Mesenchymal stem cell (in vitro differentiated cells and primary cell): ENCODE data around the gene SEMA4F.

Experiments
- DNase-seq: peaks from one replicate; pipeline ENCODE4 v3.0.0-alpha.2; 2013
- H2AFZ ChIP-seq: one replicate; pipeline ENCODE4 v1.6.1; 2013; ENCODE audit warnings: low read depth, mild to moderate bottlenecking, control low read depth, inconsistent platforms, low read length, moderate library complexity
- H2AK5ac ChIP-seq: 2 replicates; pipeline ENCODE4 v1.6.1; 2013; ENCODE audit warnings: low read length, moderate library complexity, mild to moderate bottlenecking, inconsistent platforms; ENCODE audit not compliant: severe bottlenecking
- H2BK120ac ChIP-seq: one replicate; pipeline ENCODE4 v1.6.1; 2013; ENCODE audit warnings: low read depth, mild to moderate bottlenecking, inconsistent platforms, low read length, moderate library complexity
- H2BK12ac ChIP-seq, 2 experiments: one replicate each; pipeline ENCODE4 v1.6.1; 2013; ENCODE audit warnings: inconsistent platforms in 2 of 2, low read length in 2 of 2, mild to moderate bottlenecking in 2 of 2, moderate library complexity in 2 of 2, control low read depth in 1 of 2
- H2BK15ac ChIP-seq: one replicate; pipeline ENCODE4 v1.6.1; 2013; ENCODE audit warnings: mild to moderate bottlenecking, low read depth, inconsistent platforms; ENCODE audit not compliant: poor library complexity, severe bottlenecking
- H2BK5ac ChIP-seq: 2 replicates; pipeline ENCODE4 v1.6.1; 2013; ENCODE audit warnings: low read depth, mild to moderate bottlenecking, low read length, control low read depth, inconsistent platforms; ENCODE audit not compliant: poor library complexity, severe bottlenecking
- H3K14ac ChIP-seq, 2 experiments: one replicate each; pipeline ENCODE4 v1.6.1; 2013; ENCODE audit warnings: inconsistent platforms in 2 of 2, low read length in 2 of 2, control low read depth in 1 of 2, mild to moderate bottlenecking in 1 of 2, moderate library complexity in 1 of 2
- H3K18ac ChIP-seq, 2 experiments: one replicate each; pipeline ENCODE4 v1.6.1; 2013; ENCODE audit warnings: inconsistent platforms in 2 of 2, low read length in 2 of 2, control low read depth in 1 of 2, low read depth in 1 of 2, mild to moderate bottlenecking in 1 of 2
- H3K23ac ChIP-seq, 2 experiments: one replicate each; pipeline ENCODE4 v1.6.1; 2013; ENCODE audit warnings: inconsistent platforms in 2 of 2, low read length in 2 of 2, mild to moderate bottlenecking in 2 of 2, moderate library complexity in 2 of 2, control low read depth in 1 of 2
- H3K27ac ChIP-seq: 2 replicates; pipeline ENCODE4 v1.5.1; 2013; ENCODE audit warnings: mild to moderate bottlenecking, moderate library complexity, low read length, control low read depth, inconsistent platforms; ENCODE audit not compliant: poor library complexity, severe bottlenecking
- H3K27me3 ChIP-seq, 2 experiments: 2 replicates each; pipeline versions ENCODE4 v1.6.1 to v1.7.0; 2013; ENCODE audit warnings: low read length in 2 of 2, mild to moderate bottlenecking in 2 of 2, moderate library complexity in 2 of 2, control low read depth in 1 of 2, inconsistent platforms in 1 of 2; ENCODE audit not compliant: control insufficient read depth in 1 of 2, insufficient read depth in 1 of 2
- H3K36me3 ChIP-seq, 2 experiments: 2 replicates each; pipeline versions ENCODE4 v1.6.1 to v1.7.0; 2013; ENCODE audit warnings: low read length in 2 of 2, control low read depth in 1 of 2, inconsistent platforms in 1 of 2, low read depth in 1 of 2, mild to moderate bottlenecking in 1 of 2; ENCODE audit not compliant: insufficient read depth in 2 of 2, control insufficient read depth in 1 of 2
- H3K4ac ChIP-seq, 2 experiments: one replicate each; pipeline ENCODE4 v1.6.1; 2013; ENCODE audit warnings: inconsistent platforms in 2 of 2, low read length in 2 of 2, mild to moderate bottlenecking in 2 of 2, moderate library complexity in 2 of 2, control low read depth in 1 of 2, low read depth in 1 of 2
- H3K4me1 ChIP-seq: 2 replicates; pipeline ENCODE4 v1.6.1; 2013; ENCODE audit warnings: low read depth, low read length, control low read depth; ENCODE audit not compliant: control insufficient read depth, insufficient read depth
- H3K4me2 ChIP-seq: 2 replicates; pipeline ENCODE4 v1.6.1; 2013; ENCODE audit warnings: low read length, mild to moderate bottlenecking, inconsistent platforms; ENCODE audit not compliant: poor library complexity, severe bottlenecking
- H3K4me3 ChIP-seq, 2 experiments: 2 replicates each; pipeline versions ENCODE4 v1.5.1 to v1.7.0; 2013; ENCODE audit warnings: low read length in 2 of 2, mild to moderate bottlenecking in 2 of 2, control low read depth in 1 of 2, low read depth in 1 of 2; ENCODE audit not compliant: insufficient read depth in 1 of 2
- H3K79me1 ChIP-seq: replicated peaks from 2 replicates; pipeline ENCODE4 v1.6.1; 2013; ENCODE audit warnings: mild to moderate bottlenecking, control low read depth, low read length, inconsistent platforms; ENCODE audit not compliant: poor library complexity, severe bottlenecking
- H3K9ac ChIP-seq: 2 replicates; pipeline ENCODE4 v1.7.0; 2013; ENCODE audit warnings: mild to moderate bottlenecking, low read length, moderate library complexity
- H3K9me3 ChIP-seq: 2 replicates; pipeline ENCODE4 v1.7.0; 2013; ENCODE audit warnings: mild to moderate bottlenecking, low read length; ENCODE audit not compliant: control insufficient read depth
- H4K8ac ChIP-seq: one replicate; pipeline ENCODE4 v1.6.1; 2013; ENCODE audit warnings: inconsistent platforms, mild to moderate bottlenecking, low read length, moderate library complexity
- H4K91ac ChIP-seq: one replicate; pipeline ENCODE4 v1.6.1; 2013; ENCODE audit warnings: mild to moderate bottlenecking, low read length, inconsistent platforms
- WGBS: methylation state at CpG from one replicate; pipeline ENCODE4 v1.1.7; 2013; ENCODE audit warnings: mixed read lengths; 5-methylcytosine and 5-hydroxymethylcytosine counted together

Gene SEMA4F

GRCh38 chr2:74639550-74639949 is 14.5 kb upstream of the SEMA4F start:
- Histone ChIP-seq H2AFZ (no peak overlapping the region), H3K36me3 (no peaks in the 10 kb centered on the region), H2BK120ac (no peak overlapping the region), H4K8ac (no peak overlapping the region), H3K23ac (no peak overlapping the region), H3K14ac (no peak overlapping the region), H3K4ac (no peak overlapping the region), H3K9ac (no peak overlapping the region), H2BK12ac (no peak overlapping the region), H2BK15ac (no peak overlapping the region), H3K4me3 (no peak overlapping the region), H2AK5ac (no peak overlapping the region), H3K18ac (no peak overlapping the region), H3K27ac (no peak overlapping the region), H3K27me3 (peaks cover 6 to 11% of the 10 kb centered on the region in 2 experiments), H3K4me1 (no peaks in the 10 kb centered on the region), H3K9me3 (no peaks in the 10 kb centered on the region), H3K4me2 (no peak overlapping the region), H2BK5ac (no peak overlapping the region), H4K91ac (no peak overlapping the region), H3K79me1 (no peaks in the 10 kb centered on the region)
- DNase-seq, result no peak
- no CpG with 5 or more reads among the region's 2 CpGs for WGBS

- 78% methylated on average over 4 of the region's 4 CpGs for WGBS
- no peak overlapping the region for H3K4ac ChIP-seq
Measured at GRCh38 chr2:74645344-74645743, 8.7 kb upstream of the SEMA4F start.

GRCh38 chr2:74646201-74646600 is 7.8 kb upstream of the SEMA4F start:
- H2BK120ac ChIP-seq, result no peak overlapping the region
- H2BK5ac ChIP-seq, result no peak overlapping the region
- H3K4me3 ChIP-seq, result no peak overlapping the region
- no peaks in the 10 kb centered on the region for H3K36me3 ChIP-seq
- H3K4me1 ChIP-seq, result peaks cover 4% of the 10 kb centered on the region
- H2BK12ac ChIP-seq, result no peak overlapping the region
- H3K9ac ChIP-seq, result no peak overlapping the region
- no peak for DNase-seq
- no peaks in the 10 kb centered on the region for H3K79me1 ChIP-seq
- H3K4me2 ChIP-seq, result no peak overlapping the region
- no peak overlapping the region for H3K23ac ChIP-seq
- H2AK5ac ChIP-seq, result no peak overlapping the region
- no peak overlapping the region for H4K91ac ChIP-seq
- no peak overlapping the region for H2AFZ ChIP-seq
- peaks cover 3 to 14% of the 10 kb centered on the region in 2 experiments for H3K27me3 ChIP-seq
- H4K8ac ChIP-seq, result no peak overlapping the region
- no peak overlapping the region for H2BK15ac ChIP-seq
- WGBS, result 88% methylated on average over 2 of the region's 2 CpGs
- no peaks in the 10 kb centered on the region for H3K9me3 ChIP-seq
- no peak overlapping the region for H3K4ac ChIP-seq
- H3K18ac ChIP-seq, result no peak overlapping the region
- no peak overlapping the region for H3K27ac ChIP-seq
- H3K14ac ChIP-seq, result no peak overlapping the region

More at GRCh38 chr2:74645344-74645743, 8.7 kb upstream of the SEMA4F start:
- no peaks in the 10 kb centered on the region for H3K36me3 ChIP-seq
- H3K9ac ChIP-seq, result no peak overlapping the region
- no peak overlapping the region for H3K23ac ChIP-seq
- H4K91ac ChIP-seq, result no peak overlapping the region
- H2AK5ac ChIP-seq, result no peak overlapping the region
- no peak overlapping the region for H2BK120ac ChIP-seq
- H2AFZ ChIP-seq, result no peak overlapping the region
- H3K79me1 ChIP-seq, result no peaks in the 10 kb centered on the region
- H3K27me3 ChIP-seq, result peaks cover 3 to 19% of the 10 kb centered on the region in 2 experiments
- peaks cover 4% of the 10 kb centered on the region for H3K4me1 ChIP-seq
- no peak overlapping the region for H3K4me3 ChIP-seq
- H2BK12ac ChIP-seq, result no peak overlapping the region
- no peak overlapping the region for H3K18ac ChIP-seq
- H3K27ac ChIP-seq, result no peak overlapping the region
- no peak overlapping the region for H2BK15ac ChIP-seq
- no peak overlapping the region for H2BK5ac ChIP-seq
- no peak overlapping the region for H3K14ac ChIP-seq
- no peak overlapping the region for H3K4me2 ChIP-seq
- no peak overlapping the region for H4K8ac ChIP-seq
- DNase-seq, result no peak
- H3K9me3 ChIP-seq, result no peaks in the 10 kb centered on the region

GRCh38 chr2:74646834-74647482 is 7.1 kb upstream of the SEMA4F start:
- Histone ChIP-seq H3K4me3 (no peak overlapping the region), H3K4ac (no peak overlapping the region), H4K91ac (no peak overlapping the region), H2BK12ac (no peak overlapping the region), H3K36me3 (no peaks in the 10 kb centered on the region), H3K4me2 (no peak overlapping the region), H3K23ac (no peak overlapping the region), H2BK15ac (no peak overlapping the region), H3K79me1 (no peaks in the 10 kb centered on the region), H2AK5ac (no peak overlapping the region), H3K9me3 (no peaks in the 10 kb centered on the region), H4K8ac (no peak overlapping the region), H2BK5ac (no peak overlapping the region), H3K4me1 (peaks cover 4% of the 10 kb centered on the region), H3K18ac (peak overlapping the region in 1 of 2 experiments; percentile 12), H3K14ac (no peak overlapping the region), H2AFZ (no peak overlapping the region), H3K9ac (no peak overlapping the region), H2BK120ac (no peak overlapping the region), H3K27me3 (peaks cover 3 to 13% of the 10 kb centered on the region in 2 experiments), H3K27ac (no peak overlapping the region)
- DNase-seq, result no peak
- 97% methylated on average over 10 of the region's 13 CpGs for WGBS
